Measurements from ENCODE around the gene FGGY.

The FGGY gene

DNA sequence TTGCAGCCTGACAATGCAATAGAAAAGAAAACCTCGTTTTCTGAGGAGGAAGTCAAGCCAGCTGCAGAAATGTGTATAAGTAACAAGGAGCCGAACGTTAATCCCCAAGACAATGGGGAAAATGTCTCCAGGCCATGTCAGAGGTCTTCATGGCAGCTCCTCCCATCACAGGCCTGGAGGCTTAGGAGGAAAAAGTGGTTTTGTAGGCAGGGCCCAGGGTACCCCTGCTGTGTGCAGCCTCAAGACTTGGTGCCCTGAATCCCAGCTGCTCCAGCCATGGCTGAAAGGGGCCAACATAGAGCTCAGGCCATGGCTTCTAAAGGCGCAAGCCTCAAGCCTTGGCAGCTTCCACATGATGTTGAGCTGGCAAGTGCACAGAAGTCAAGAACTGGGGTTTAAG lies 439.9 kb downstream of the FGGY start:
- ChIA-PET CTCF (no interaction called here), POLR2A (no interaction called here)
- H3K9me3 ChIP-seq (ENCODE audit: control insufficient read depth, insufficient read depth, low read depth, low read length), result no peaks in the 10 kb centered on the region
- H3K36me3 ChIP-seq (ENCODE audit: control insufficient read depth in 2 of 2, insufficient read depth in 1 of 2, low read length in 2 of 2), result no peaks in the 10 kb centered on the region
- H3K4me1 ChIP-seq (ENCODE audit: control insufficient read depth, insufficient read depth, low read length), result no peaks in the 10 kb centered on the region
- TF ChIP-seq ZNF585B (tag by site-specific recombination; IDR thresholded peaks at IDR 0.05) (peak; percentile 93), SETDB1 (IDR thresholded peaks at IDR 0.05; ENCODE audit: insufficient read length, low read length) (peak; percentile 33), KLF10 (tag by site-specific recombination; IDR thresholded peaks at IDR 0.05) (no peak)
- H3K4me3 ChIP-seq (ENCODE audit: low read depth, low read length), result no peak overlapping the region
- no peak overlapping the region for H3K27ac ChIP-seq (ENCODE audit: extremely low read depth, low read depth, low read length)

DNA sequence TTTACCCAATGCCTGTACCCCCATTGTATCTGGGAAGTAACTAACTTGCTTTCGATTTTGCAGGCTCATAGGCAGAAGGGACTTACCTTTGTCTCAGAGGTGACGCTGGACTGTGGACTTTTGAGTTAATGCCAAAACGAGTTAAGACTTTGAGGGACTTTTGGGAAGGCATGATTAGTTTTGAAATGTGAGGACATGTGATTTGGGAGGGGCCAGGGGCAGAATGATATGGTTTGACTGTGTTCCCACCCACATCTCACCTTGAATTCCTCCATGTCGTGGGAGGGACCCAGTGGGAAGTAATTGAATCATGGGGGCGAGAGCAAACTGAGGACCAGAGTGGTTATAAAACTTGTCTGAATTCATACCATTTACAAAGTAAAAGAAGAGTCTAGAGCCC lies 440.7 kb downstream of the FGGY start:
- ChIA-PET CTCF (interaction anchor here (0.7 to 1.2 kb wide), 2 partner anchors 16 to 22 kb away, joined by 5 to 6 read pairs; no protein-coding TSS in a partner anchor), POLR2A (no interaction called here)
- H3K4me3 ChIP-seq (ENCODE audit: low read depth, low read length), result no peak overlapping the region
- no peaks in the 10 kb centered on the region for H3K36me3 ChIP-seq (ENCODE audit: control insufficient read depth in 2 of 2, insufficient read depth in 1 of 2, low read length in 2 of 2)
- H3K27ac ChIP-seq (ENCODE audit: extremely low read depth, low read depth, low read length), result no peak overlapping the region
- no peaks in the 10 kb centered on the region for H3K9me3 ChIP-seq (ENCODE audit: control insufficient read depth, insufficient read depth, low read depth, low read length)
- TF ChIP-seq ZNF473 (tag by site-specific recombination; IDR thresholded peaks at IDR 0.05) (no peak), ZFHX2 (tag by site-specific recombination; conservative IDR thresholded peaks at IDR 0.05) (peak; percentile 59), ZNF623 (tag by site-specific recombination; IDR thresholded peaks at IDR 0.05) (no peak), ZNF704 (tag by site-specific recombination; IDR thresholded peaks at IDR 0.05) (no peak), ZNF169 (tag by site-specific recombination; IDR thresholded peaks at IDR 0.05) (no peak), GLI2 (tag by site-specific recombination; IDR thresholded peaks at IDR 0.05; ENCODE audit: borderline replicate concordance, low read depth) (no peak), EGR2 (tag by site-specific recombination; IDR thresholded peaks at IDR 0.05; ENCODE audit: low read depth) (peak; percentile 81), HOXD13 (CRISPR knock-in tag; IDR thresholded peaks at IDR 0.05; ENCODE audit: borderline replicate concordance) (no peak)
- TF ChIP-seq, protein P1, sequence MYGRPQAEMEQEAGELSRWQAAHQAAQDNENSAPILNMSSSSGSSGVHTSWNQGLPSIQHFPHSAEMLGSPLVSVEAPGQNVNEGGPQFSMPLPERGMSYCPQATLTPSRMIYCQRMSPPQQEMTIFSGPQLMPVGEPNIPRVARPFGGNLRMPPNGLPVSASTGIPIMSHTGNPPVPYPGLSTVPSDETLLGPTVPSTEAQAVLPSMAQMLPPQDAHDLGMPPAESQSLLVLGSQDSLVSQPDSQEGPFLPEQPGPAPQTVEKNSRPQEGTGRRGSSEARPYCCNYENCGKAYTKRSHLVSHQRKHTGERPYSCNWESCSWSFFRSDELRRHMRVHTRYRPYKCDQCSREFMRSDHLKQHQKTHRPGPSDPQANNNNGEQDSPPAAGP (tag by site-specific recombination; IDR thresholded peaks at IDR 0.05), result no peak
- H3K4me1 ChIP-seq (ENCODE audit: control insufficient read depth, insufficient read depth, low read length), result no peaks in the 10 kb centered on the region

- Histone ChIP-seq H3K4me1 (ENCODE audit: control insufficient read depth, insufficient read depth, low read length) (no peaks in the 10 kb centered on the region), H3K9me3 (ENCODE audit: control insufficient read depth, insufficient read depth, low read depth, low read length) (no peaks in the 10 kb centered on the region), H3K4me3 (ENCODE audit: low read depth, low read length) (no peak overlapping the region), H3K36me3 (ENCODE audit: control insufficient read depth in 2 of 2, insufficient read depth in 1 of 2, low read length in 2 of 2) (no peaks in the 10 kb centered on the region), H3K27ac (ENCODE audit: extremely low read depth, low read depth, low read length) (no peak overlapping the region)
- CTCF ChIA-PET, result interaction anchor here (0.5 to 1.2 kb wide), 3 partner anchors 16 to 140 kb away, joined by 3 to 6 read pairs (median 5); no protein-coding TSS in a partner anchor
- POLR2A ChIA-PET, result no interaction called here
- TF ChIP-seq, protein P2, sequence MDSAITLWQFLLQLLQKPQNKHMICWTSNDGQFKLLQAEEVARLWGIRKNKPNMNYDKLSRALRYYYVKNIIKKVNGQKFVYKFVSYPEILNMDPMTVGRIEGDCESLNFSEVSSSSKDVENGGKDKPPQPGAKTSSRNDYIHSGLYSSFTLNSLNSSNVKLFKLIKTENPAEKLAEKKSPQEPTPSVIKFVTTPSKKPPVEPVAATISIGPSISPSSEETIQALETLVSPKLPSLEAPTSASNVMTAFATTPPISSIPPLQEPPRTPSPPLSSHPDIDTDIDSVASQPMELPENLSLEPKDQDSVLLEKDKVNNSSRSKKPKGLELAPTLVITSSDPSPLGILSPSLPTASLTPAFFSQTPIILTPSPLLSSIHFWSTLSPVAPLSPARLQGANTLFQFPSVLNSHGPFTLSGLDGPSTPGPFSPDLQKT (IDR thresholded peaks at IDR 0.05; ENCODE audit: borderline replicate concordance, low read depth, low read length), result no peak
- no peak for TF ChIP-seq ZNF184 (tag by site-specific recombination; IDR thresholded peaks at IDR 0.05)
- TF ChIP-seq ZNF549 (tag by site-specific recombination; IDR thresholded peaks at IDR 0.05), result no peak
- no peak for TF ChIP-seq ZNF266 (tag by site-specific recombination; IDR thresholded peaks at IDR 0.05; ENCODE audit: low read depth)
- TF ChIP-seq ZSCAN23 (tag by site-specific recombination; IDR thresholded peaks at IDR 0.05), result no peak
- no peak for TF ChIP-seq ZFP3 (tag by site-specific recombination; IDR thresholded peaks at IDR 0.05; ENCODE audit: low read depth)
- no peak for TF ChIP-seq ZNF624 (tag by site-specific recombination; IDR thresholded peaks at IDR 0.05)
- TF ChIP-seq ZNF121 (tag by site-specific recombination; IDR thresholded peaks at IDR 0.05), result no peak
Measured at GRCh38 chr1:59738152-59738551, 441.3 kb downstream of the FGGY start.

Data from HEK293 (cell line).